Activated CD4-positive, alpha-beta T cell treated with anti-CD3 and anti-CD28 coated beads, Interleukin-2, Interleukin-6, amounts not matched to agents 100 ng/mL and 50 ng/mL, durations not matched to agents 16 hours and 8 hours (primary cell): Measurements from ENCODE around the gene MYL6.

ENCODE experiments used
- DNase-seq: peaks from one replicate; pipeline ENCODE4 v3.0.0-alpha.2; 2020

MYL6 gene

GRCh38 chr12:56158926-56159461 lies 835 bp downstream of the MYL6 start:
- peak; percentile 54 for DNase-seq

GRCh38 chr12:56159482-56160192 lies 1.5 kb downstream of the MYL6 start:
- peak; percentile 19 for DNase-seq

- peak; percentile 75 for DNase-seq
Observed at GRCh38 chr12:56160193-56160763, 2.1 kb downstream of the MYL6 start.

DNA sequence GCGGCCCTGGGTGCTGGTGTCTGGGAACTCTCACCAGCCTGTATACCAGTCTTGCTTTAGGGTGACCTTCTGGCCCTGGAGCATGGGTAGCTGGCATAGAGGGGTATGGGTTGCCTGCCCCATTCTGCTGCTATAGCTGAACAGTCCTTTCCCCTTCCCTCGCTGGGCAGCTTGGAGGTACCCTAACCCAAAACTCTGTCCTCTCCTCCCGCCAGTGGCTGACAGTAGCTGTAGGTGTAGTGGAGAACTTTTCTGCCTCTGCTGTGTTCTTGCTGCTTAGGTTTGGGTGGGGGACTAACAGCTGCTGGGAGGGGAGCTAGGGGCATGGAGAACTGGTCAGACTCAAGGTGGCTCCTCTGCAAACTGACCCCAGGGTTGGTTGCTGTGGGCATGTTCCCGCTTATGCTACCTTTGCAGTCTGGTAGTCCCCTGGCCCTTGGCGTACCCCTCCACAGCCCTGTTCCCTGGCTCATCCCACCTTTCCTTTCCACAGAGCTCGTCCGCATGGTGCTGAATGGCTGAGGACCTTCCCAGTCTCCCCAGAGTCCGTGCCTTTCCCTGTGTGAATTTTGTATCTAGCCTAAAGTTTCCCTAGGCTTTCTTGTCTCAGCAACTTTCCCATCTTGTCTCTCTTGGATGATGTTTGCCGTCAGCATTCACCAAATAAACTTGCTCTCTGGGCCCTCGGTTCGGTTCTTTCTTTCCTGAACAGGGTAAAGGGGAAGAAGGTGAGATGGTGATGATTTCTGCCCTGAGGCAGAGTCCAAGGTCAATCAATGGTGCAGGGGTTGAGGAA lies 2.9 kb downstream of the MYL6 start:
- no peak for DNase-seq

DNA sequence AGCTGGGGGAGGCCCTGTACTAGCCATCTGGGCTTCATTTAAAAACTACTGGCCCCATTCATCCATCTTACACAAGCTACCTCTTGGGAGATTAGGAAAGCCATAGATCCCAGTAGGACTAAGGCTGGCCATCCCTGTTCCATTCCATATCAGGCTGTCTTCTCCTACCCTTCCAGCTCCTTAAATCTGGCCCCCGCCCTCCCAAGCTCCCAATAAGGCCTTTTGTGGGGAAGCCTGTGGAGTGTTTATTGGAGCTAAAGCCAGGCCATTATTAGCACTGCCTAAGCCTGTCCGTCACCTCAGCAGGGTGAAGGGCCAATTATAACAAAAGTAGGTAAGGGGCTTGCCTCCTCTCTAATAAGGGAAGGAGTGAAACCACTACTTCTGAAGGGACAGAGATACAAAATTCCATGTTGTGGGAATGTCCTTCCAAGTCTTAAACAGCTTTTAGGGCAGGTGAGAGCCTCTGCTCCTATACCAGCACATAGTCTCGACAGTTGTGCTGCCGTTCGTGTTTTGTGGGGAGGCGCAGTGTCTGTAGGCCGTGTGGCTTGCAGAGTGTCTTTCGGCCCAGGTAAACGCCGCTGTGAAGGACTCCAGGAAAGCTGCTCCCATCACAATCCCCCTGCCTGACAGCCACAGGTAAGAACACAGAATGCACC lies 3.7 kb downstream of the MYL6 start:
- DNase-seq, result no peak

- DNase-seq, result no peak
Observed at GRCh38 chr12:56162468-56163290, 4.5 kb downstream of the MYL6 start.

DNA sequence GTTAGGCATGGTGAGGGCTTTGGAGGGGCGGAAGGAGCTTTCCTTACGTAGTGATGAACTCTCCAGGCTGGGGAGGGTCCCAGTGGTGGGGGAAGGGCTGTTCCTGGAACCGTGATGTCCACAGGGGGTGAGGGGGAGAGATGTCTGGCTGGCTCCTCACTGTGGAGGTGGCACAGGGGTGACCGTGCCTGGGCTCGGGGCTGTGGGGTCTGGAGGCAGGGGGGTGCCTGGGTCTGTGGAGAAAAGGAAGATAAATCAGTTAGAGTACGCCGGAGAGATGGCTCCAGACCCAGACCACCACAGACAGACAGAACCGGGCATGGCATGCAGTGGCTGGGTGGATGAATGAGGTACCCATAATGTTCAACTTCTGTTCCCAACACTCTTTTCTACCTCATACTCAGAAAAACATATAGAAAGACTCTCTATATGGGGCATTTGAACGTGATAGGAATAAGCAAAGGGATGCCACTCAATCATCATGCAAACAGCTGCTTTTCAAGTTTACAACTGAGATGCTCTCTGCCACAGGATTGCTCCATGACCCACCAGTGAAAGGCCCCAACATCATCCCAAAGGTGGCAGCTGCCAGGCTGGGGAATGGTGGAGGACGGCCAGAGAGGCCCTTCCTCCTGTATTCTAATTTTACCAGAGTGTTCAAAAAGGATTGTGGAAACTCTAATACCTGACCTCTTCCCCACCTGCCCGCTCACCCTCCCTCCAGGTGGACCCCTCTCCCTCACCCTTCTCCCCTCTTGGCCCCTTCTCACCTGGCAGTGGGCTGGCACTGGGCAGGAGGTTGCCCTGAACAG lies 5.6 kb downstream of the MYL6 start:
- DNase-seq, result no peak

DNA sequence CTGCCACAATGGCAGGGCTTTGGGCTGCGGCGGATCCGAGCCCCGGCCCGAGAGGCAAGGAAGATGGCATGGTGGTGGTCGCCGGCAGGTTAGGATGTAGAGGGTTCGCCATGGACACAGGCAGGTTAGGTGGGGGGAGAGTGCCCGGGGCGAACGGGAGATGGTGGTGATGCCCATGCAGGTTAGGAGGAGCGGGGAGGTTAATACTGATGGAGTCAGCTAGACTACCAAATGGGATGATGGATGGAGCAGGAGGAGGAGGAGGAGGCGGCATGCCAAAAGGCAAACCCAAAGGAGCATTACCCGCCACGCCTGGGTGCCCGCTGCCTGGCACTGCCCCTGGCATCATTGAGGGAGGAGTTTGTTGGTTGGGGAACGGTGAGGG lies 6.2 kb downstream of the MYL6 start:
- DNase-seq, result no peak

DNA sequence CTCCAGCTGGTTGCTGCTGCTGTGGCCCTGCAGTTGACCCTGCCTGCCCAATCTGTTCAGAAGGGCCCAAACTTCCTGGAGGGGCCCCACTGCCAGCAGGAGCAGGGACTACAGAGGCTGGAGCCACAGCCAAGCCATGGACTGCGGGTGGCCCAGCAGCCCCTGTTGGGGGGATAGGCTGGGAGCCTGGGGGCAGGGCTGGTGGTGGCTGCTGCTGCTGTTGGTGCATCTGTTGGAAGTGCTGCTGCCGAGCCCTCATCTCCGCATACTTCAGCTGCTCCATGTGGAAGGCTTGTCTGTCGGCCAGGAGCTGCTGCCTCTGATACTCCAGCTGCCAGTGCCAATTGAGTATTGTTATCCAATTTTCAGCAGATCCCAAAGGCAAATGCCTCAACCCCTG lies 7.2 kb downstream of the MYL6 start:
- DNase-seq, result no peak

DNA sequence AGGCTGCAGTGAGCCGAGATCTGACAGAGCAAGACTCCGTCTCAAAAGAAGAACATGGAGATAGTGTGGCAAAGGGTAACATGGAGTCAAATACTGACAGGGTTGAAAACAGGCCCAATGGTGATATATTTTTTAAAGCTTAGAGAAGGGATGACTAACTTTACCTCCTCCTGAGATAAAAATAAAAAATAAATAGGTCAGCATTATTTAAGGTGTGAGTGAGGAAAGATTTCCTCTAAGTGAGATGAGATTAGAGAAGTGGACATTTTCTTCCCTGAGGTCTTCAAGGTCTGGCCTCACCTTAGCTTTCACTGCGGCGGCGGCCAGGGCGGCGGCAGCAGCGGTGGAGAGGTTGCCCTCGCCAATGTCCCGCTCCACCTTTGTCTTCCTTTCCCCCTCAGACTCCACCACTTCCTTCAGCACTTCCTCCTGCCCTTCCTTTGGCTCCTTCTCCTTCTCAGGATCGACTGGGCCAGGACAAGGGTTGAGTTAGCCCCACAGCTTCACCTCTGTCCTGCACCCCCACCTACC lies 11.1 kb downstream of the MYL6 start:
- no peak for DNase-seq

DNA sequence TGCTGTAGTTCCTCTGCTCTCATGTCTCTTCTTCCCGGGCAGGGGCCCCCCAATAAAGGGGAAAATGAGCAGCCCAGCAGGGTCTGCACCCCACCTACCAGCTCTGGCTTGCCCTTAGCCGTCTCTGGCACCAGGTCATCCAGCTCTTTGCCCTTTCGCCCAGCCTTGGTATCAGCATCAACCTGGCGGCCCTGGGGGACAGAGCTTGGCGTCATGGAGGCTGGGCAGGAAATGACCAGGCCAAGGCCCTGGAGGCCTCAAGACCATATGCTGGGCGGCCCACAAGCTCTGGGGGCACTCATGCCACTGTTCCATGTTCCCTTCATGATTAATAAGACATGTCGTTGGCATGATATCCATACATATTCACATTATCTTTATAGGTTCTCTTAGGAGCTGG lies 14.7 kb downstream of the MYL6 start:
- no peak for DNase-seq

DNA sequence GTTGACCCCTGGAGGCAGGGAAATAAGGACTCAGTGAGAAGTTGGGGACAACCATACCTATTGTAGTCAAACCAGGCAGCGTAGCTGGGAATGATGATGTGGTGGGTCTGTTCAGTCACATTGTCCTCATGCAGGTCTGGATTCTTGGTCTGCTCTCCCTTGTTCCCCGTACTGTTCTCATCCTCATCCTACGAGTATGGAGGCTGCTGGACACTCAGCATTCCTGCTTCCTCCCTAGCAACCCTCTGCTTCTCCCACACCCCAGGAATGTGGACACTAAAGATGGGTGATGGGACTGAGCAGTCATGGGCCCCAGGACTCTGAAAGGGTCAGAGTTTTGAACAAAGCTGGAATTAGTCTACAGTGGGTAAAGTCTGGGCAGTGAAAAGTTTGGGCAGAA lies 20.2 kb downstream of the MYL6 start:
- DNase-seq, result no peak

GRCh38 chr12:56186957-56187356 lies 28.8 kb downstream of the MYL6 start:
- DNase-seq, result no peak

- DNase-seq, result peak; percentile 31
Observed at GRCh38 chr12:56188131-56188777, 30.1 kb downstream of the MYL6 start.

DNA sequence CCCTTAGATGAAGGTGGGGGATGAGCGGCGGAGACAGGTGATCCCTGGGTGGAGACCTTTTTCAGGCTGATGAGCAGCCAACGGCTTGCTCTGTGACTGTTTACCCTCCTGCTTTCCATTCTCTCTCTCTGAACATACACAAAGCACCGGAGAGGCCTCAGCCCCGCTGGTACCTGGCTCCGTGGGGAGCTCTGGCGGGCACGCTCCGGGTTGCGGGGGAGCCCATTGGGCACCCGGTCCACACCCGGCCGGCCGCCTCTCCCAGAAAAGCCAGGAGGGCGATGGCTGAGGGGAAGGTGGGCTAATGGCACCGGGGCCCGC lies 30.6 kb downstream of the MYL6 start:
- DNase-seq, result peak; percentile 22

DNA sequence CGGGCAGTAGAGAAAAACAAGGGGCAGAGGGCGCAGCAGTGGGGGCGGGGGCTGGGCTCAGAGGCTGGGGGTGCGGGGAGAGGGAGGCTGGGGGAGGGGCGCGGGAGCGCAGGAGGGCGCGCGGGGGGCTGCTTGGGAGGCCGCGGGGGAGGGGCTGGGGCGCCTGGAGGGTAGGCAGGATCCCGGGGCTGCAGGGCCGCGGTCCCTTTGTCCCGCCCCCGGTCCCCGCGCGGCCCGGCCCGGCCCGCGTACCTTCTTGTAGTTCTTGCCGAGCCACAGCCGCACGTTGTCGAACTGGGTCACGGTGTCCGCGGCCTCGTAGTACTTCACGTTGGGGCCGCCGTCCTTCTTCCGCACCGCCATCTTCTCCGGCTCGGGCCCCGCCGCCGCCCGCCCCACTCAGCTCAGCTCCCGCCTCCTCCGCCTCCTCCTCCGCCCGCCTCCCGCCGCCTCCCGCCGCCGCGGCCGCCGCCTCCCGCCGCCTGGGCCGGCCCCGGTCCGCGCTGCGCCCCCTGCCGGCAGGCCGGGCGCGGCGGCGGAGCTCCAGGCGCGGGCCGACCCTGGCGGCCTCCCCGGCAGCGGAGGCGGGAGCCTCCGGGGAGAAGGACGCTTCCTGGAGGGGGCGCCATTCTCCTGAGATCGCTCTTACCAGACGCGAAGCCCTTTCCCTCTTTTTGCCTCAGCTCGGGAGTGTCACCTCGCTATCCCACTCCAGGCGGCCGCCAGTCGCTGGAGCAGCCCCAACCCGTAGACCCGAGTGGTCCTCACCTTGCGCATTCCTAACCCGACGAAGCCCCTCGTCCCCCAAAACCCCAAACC lies 31.1 kb downstream of the MYL6 start, which contains the start of gene SMARCC2:
TSS of gene SMARCC2 (minus strand) at position 385 of the 819 bp plus-strand sequence. CDS start at position 363, 22 bp downstream.
- DNase-seq, result peak; percentile 89

DNA sequence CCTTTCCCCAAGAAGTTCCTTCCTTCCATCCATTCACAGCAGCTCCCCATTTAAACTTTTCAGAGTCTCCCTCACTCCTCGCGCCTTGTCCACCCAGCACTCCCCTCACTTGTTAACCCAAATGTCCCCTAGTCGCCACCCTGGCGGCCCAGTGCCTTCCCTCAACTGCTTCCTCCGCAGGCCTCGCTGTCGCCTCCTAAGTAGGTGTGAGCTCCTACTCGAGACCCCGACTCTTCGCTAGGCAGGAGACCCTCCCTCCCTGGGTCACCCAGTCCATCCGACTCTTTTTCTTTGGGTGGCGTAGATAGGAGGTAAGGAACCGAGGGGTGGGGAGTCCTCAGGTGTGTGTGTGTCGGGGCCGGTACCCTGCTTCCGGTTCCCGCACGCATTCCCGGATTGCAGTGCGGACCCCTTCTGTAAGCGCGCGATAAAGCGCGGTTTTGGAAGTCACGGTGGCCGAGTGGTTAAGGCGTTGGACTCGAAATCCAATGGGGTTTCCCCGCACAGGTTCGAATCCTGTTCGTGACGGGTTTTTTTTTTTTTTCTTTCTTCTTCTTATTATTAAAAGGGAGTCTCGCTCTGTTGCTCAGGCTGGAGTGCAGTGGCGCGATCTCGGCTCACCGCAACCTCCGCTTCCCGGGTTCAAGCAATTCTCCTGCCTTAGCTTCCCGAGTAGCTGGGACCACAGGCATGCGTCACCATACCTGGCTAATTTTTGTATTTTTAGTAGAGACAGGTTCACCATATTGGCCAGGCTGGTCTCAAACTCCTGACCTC lies 31.9 kb downstream of the MYL6 start:
- peak; percentile 96 for DNase-seq

- no peak for DNase-seq
Observed at GRCh38 chr12:56190695-56191155, 32.6 kb downstream of the MYL6 start.

DNA sequence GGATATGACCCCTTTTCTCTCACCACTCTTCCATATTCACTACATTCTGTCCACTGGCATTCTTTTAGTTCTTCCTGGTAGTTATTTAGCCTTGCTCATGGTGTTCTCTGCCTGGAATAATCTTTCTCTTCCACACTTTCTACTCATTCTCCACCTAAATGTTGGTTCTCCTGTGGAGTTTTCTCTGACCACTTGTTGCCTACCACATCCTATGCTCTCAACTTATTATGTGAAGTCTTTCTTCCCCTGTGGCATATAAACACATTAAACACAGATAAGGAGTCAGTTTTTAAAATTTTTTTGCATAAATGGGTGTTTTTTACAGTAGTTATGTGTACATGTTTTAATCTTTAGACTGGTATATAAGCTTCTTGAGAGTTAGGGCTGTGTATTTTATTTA lies 34.4 kb downstream of the MYL6 start:
- DNase-seq, result no peak
